Activated naive CD4-positive, alpha-beta T cell treated with anti-CD3 and anti-CD28 coated beads, Interleukin-2, amount 10 ng/mL, durations not matched to agents 7 days and 5 days (primary cell): ENCODE data around the gene AKR1B1.

Experiments used
- CTCF ChIA-PET: fragments of 350-600 bp; sonication (Branson Sonifier 250); formaldehyde crosslinking; loops from one replicate; lab custom pipeline; 2021; ENCODE audit warnings: antibody characterized with exemption; lab: Charles Lee
- DNase-seq: peaks from one replicate; pipeline ENCODE4 v3.0.0-alpha.2; 2020
- H3K27ac Mint-ChIP-seq: one replicate; pipeline ENCODE4 v1.8.0; 2021; ENCODE audit warnings: mild to moderate bottlenecking, moderate library complexity, mixed read lengths
- H3K27me3 Mint-ChIP-seq: one replicate; pipeline ENCODE4 v1.8.0; 2021; ENCODE audit warnings: mild to moderate bottlenecking, mixed read lengths
- H3K36me3 Mint-ChIP-seq: one replicate; pipeline ENCODE4 v1.8.0; 2021; ENCODE audit warnings: mixed read lengths
- H3K4me1 Mint-ChIP-seq: one replicate; pipeline ENCODE4 v1.8.0; 2021; ENCODE audit warnings: mixed read lengths
- H3K4me3 Mint-ChIP-seq: one replicate; pipeline ENCODE4 v1.8.0; 2021; ENCODE audit warnings: mild to moderate bottlenecking, moderate library complexity, mixed read lengths
- H3K9me3 Mint-ChIP-seq: one replicate; pipeline ENCODE4 v1.8.0; 2021; ENCODE audit warnings: mixed read lengths

Gene AKR1B1

DNA sequence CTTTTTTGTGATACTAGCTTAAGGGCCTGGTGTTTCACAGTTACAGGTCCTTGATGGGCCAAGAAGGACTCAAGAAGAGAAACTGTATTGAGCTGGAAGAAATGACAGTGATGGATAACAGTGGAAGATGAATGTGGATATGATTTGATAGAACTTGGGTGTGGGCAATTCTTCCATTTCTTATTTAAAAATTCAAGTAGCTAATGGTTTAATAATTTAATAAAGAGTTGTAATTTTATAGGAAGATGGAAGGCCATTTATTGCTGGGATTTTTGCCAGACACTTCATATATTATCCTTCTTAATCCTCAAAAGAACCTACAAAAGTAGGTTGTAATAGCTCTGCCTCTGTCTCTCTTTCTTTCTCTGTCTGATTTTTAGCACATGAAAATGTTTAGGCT, 21.3 kb upstream of the AKR1B1 start:
- DNase-seq: no peak
- Mint-ChIP-seq H3K4me3 (no peak overlapping the region), H3K4me1 (no peaks in the 10 kb centered on the region), H3K27ac (no peak overlapping the region), H3K27me3 (no peaks in the 10 kb centered on the region), H3K9me3 (no peaks in the 10 kb centered on the region), H3K36me3 (no peaks in the 10 kb centered on the region)
- CTCF ChIA-PET: interaction anchor here (1.3 to 2.7 kb wide), 3 partner anchors 34 to 123 kb away, joined by 3 to 12 read pairs (median 4); no protein-coding TSS in a partner anchor

- Mint-ChIP-seq H3K4me3 (no peak overlapping the region), H3K36me3 (no peaks in the 10 kb centered on the region), H3K27ac (no peak overlapping the region), H3K9me3 (no peaks in the 10 kb centered on the region), H3K27me3 (no peaks in the 10 kb centered on the region), H3K4me1 (no peaks in the 10 kb centered on the region)
- CTCF ChIA-PET: interaction anchor here (2.7 kb wide), 1 partner anchor 46 kb away, joined by 12 read pairs; no protein-coding TSS in a partner anchor
- no peak for DNase-seq
Measured at GRCh38 chr7:134478707-134479106, 19.8 kb upstream of the AKR1B1 start.

GRCh38 chr7:134477954-134478353, 19.1 kb upstream of the AKR1B1 start:
- Mint-ChIP-seq H3K36me3 (no peaks in the 10 kb centered on the region), H3K9me3 (no peaks in the 10 kb centered on the region), H3K27ac (no peak overlapping the region), H3K4me1 (no peaks in the 10 kb centered on the region), H3K4me3 (no peak overlapping the region), H3K27me3 (no peaks in the 10 kb centered on the region)
- no peak for DNase-seq
- CTCF ChIA-PET: interaction anchor here (0.8 to 1.1 kb wide), 3 partner anchors 15 to 48 kb away, joined by 3 to 4 read pairs (median 3); no protein-coding TSS in a partner anchor

DNA sequence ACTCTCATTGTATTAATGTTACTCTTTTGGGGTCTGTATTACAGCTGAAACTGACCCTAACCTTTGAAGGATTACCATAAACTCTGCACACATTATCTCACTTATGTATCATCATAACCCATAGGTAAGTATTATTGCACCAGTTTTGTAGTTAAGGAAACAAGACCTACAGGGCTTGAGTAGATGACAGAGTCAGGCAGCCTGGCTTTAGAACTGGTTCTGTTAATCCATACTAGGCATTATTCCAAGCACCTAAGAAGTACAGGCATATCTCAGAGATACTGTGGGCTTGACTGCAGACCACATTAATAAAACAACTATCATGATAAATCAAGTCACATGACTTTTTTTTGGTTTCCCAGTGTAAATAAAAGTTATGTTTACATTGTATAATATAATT, 17.1 kb upstream of the AKR1B1 start:
- Mint-ChIP-seq H3K27ac (no peak overlapping the region), H3K9me3 (no peaks in the 10 kb centered on the region), H3K4me1 (no peaks in the 10 kb centered on the region), H3K4me3 (no peak overlapping the region), H3K36me3 (no peaks in the 10 kb centered on the region), H3K27me3 (no peaks in the 10 kb centered on the region)
- CTCF ChIA-PET: no interaction called here
- DNase-seq: no peak

- Mint-ChIP-seq H3K9me3 (no peaks in the 10 kb centered on the region), H3K4me3 (no peak overlapping the region), H3K27me3 (no peaks in the 10 kb centered on the region), H3K27ac (no peak overlapping the region), H3K4me1 (no peaks in the 10 kb centered on the region), H3K36me3 (no peaks in the 10 kb centered on the region)
- CTCF ChIA-PET: interaction anchor here (0.9 to 1.3 kb wide), 2 partner anchors 35 to 39 kb away, joined by 3 read pairs; no protein-coding TSS in a partner anchor
- DNase-seq: no peak
Measured at GRCh38 chr7:134474828-134475227, 15.9 kb upstream of the AKR1B1 start.

DNA sequence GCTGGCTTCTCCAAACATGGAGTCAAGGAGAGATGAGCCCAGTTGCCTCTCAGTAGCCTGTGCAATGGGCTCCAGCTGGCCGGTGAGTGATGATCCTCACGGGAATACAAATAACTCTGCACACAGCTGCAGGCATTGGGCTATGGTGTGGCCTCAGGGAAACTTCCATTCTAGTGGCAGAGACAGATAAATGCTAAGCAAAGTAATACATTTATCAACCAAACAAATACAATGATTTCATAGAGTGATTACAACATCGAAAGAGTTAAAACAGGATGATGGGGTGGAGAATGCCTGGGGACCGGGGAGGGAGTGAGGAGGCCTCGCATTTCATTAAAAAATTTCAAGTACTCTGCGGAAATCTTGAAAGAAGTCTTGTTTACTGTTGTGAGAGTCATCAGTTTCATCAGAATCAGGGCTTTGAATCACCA, 15.0 kb upstream of the AKR1B1 start:
- no peak for DNase-seq
- CTCF ChIA-PET: interaction anchor here (1.2 to 1.3 kb wide), 2 partner anchors 40 kb away, joined by 3 read pairs; no protein-coding TSS in a partner anchor
- H3K36me3 Mint-ChIP-seq: no peaks in the 10 kb centered on the region
- no peak overlapping the region for H3K27ac Mint-ChIP-seq
- no peaks in the 10 kb centered on the region for H3K4me1 Mint-ChIP-seq
- H3K4me3 Mint-ChIP-seq: no peak overlapping the region
- no peaks in the 10 kb centered on the region for H3K9me3 Mint-ChIP-seq
- H3K27me3 Mint-ChIP-seq: no peaks in the 10 kb centered on the region

DNA sequence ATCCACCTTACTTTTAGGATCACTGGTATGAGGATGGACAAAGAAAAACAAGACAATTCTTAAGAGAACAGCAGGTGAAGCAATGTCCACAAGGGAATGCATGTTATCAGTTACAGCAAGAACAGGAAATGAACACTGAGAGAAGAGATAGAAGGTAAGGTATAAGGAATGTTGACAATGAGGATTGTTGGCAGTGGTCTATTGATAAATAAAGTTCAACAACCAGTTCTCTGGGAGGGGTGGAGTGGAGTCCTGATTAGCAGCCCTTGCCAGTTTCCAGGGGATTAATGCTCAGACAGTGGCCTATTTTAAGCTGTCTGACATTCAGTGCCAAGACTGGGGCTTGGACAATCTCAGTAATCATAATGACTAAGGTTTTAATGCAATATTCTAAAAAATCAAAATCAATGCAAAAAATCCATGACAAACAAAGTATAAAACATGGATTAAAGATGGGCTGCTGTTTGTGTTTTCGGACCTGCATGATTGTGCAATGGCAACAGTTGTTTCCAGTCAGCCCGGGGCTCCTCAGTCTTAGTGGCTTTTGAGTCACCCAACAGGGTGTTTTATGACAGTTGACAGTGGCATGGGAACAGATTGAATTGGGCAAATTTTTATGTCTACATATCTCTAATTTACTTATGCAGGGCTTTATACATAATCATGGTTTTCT, 13.8 kb upstream of the AKR1B1 start:
- Mint-ChIP-seq H3K4me1 (no peaks in the 10 kb centered on the region), H3K9me3 (no peaks in the 10 kb centered on the region), H3K27me3 (no peaks in the 10 kb centered on the region), H3K4me3 (no peak overlapping the region), H3K36me3 (no peaks in the 10 kb centered on the region), H3K27ac (no peak overlapping the region)
- CTCF ChIA-PET: interaction anchor here (1.2 kb wide), 1 partner anchor 41 kb away, joined by 3 read pairs; no protein-coding TSS in a partner anchor
- no peak for DNase-seq

GRCh38 chr7:134470864-134471263, 12.0 kb upstream of the AKR1B1 start:
- Mint-ChIP-seq H3K27ac (no peak overlapping the region), H3K4me1 (no peaks in the 10 kb centered on the region), H3K9me3 (no peaks in the 10 kb centered on the region), H3K27me3 (no peaks in the 10 kb centered on the region), H3K36me3 (no peaks in the 10 kb centered on the region), H3K4me3 (no peak overlapping the region)
- CTCF ChIA-PET: no interaction called here
- DNase-seq: no peak

- H3K36me3 Mint-ChIP-seq: peaks cover under 1% of the 10 kb centered on the region
- CTCF ChIA-PET: interaction anchor here (1.0 kb wide), 1 partner anchor 10 kb away, joined by 3 read pairs; the partner anchor contains the start of gene AKR1B1
- no peaks in the 10 kb centered on the region for H3K27me3 Mint-ChIP-seq
Measured at GRCh38 chr7:134469622-134470021, 10.7 kb upstream of the AKR1B1 start.

GRCh38 chr7:134468475-134468874, 9.6 kb upstream of the AKR1B1 start:
- peaks cover 15% of the 10 kb centered on the region for H3K9me3 Mint-ChIP-seq
- no peak overlapping the region for H3K4me3 Mint-ChIP-seq
- H3K27ac Mint-ChIP-seq: no peak overlapping the region
- H3K4me1 Mint-ChIP-seq: no peaks in the 10 kb centered on the region
- no peaks in the 10 kb centered on the region for H3K27me3 Mint-ChIP-seq
- H3K36me3 Mint-ChIP-seq: peaks cover 4% of the 10 kb centered on the region
- CTCF ChIA-PET: no interaction called here
- no peak for DNase-seq

More at GRCh38 chr7:134469622-134470021, 10.7 kb upstream of the AKR1B1 start:
- H3K27ac Mint-ChIP-seq: no peak overlapping the region
- DNase-seq: no peak
- peaks cover 8% of the 10 kb centered on the region for H3K9me3 Mint-ChIP-seq
- H3K4me1 Mint-ChIP-seq: no peaks in the 10 kb centered on the region
- H3K4me3 Mint-ChIP-seq: no peak overlapping the region

DNA sequence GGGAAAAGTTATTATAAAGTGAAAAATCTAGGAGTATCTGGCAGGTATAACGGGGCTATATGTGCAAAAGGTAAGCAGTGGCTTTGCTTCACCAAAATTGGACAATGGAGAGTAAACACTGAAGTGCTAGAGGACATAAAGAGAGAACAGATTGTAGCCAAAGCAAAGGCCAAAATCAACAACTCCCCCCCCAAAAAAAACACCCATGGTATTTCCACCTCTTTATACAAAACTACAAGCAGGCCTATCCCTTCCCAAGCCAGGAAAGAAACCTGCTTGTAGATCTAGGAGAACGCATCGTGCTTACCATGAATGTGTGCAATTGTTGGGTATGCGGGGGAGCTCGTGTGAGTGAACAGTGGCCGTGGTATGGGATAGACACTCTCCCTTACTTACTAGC, 9.2 kb upstream of the AKR1B1 start:
- Mint-ChIP-seq H3K4me1 (no peaks in the 10 kb centered on the region), H3K4me3 (no peak overlapping the region), H3K27me3 (no peaks in the 10 kb centered on the region), H3K36me3 (peaks cover 4% of the 10 kb centered on the region), H3K9me3 (peaks cover 15% of the 10 kb centered on the region), H3K27ac (no peak overlapping the region)
- no peak for DNase-seq
- CTCF ChIA-PET: no interaction called here

GRCh38 chr7:134465491-134465890, 6.6 kb upstream of the AKR1B1 start:
- DNase-seq: no peak
- Mint-ChIP-seq H3K4me3 (no peak overlapping the region), H3K36me3 (peaks cover 6% of the 10 kb centered on the region), H3K9me3 (peaks cover 17% of the 10 kb centered on the region), H3K27ac (no peak overlapping the region), H3K4me1 (no peaks in the 10 kb centered on the region), H3K27me3 (peaks cover 3% of the 10 kb centered on the region)
- CTCF ChIA-PET: no interaction called here

DNA sequence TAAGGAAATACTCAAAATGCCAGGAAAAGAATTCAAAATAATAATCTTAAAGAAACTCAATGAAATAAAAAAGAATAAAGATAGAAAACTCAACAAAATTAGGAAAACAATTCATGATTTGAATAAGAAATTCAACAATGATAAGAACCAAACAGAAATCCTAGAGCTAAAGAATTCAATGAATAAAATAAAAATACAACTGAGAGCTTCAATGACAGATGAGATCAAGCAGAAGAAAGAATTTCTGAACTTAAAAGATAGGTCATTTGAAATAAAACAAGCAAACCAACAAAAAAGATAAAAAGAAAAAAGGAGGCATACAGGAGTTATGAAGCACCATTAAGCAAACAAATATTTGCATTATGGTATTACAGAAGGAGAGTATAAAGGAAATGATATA, 5.6 kb upstream of the AKR1B1 start:
- CTCF ChIA-PET: no interaction called here
- H3K36me3 Mint-ChIP-seq: peaks cover 6% of the 10 kb centered on the region
- no peak overlapping the region for H3K4me3 Mint-ChIP-seq
- H3K9me3 Mint-ChIP-seq: peaks cover 17% of the 10 kb centered on the region
- H3K4me1 Mint-ChIP-seq: peaks cover 8% of the 10 kb centered on the region
- H3K27me3 Mint-ChIP-seq: peaks cover 3% of the 10 kb centered on the region
- no peak overlapping the region for H3K27ac Mint-ChIP-seq
- no peak for DNase-seq

DNA sequence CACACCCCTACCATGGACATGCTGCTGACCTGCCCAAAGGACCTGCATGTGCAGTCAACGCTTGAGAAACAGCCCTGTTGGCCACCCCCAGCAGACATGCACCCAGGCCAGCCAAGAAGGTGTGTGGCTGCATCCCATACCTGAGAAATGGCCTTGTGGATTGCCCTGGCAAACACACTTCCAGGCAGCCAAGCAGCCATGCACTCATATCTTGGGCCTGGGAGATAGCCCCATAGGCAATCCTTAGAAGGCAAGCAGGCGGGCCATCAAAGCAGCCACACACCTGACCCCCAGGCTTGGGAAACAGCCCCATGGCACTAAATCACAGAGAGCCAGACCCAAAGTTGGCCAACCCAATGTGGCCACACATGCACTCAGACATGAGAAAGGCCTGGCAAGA, 4.9 kb upstream of the AKR1B1 start:
- peaks cover 3% of the 10 kb centered on the region for H3K27me3 Mint-ChIP-seq
- peaks cover 17% of the 10 kb centered on the region for H3K9me3 Mint-ChIP-seq
- no peak overlapping the region for H3K27ac Mint-ChIP-seq
- CTCF ChIA-PET: interaction anchor here (1.2 kb wide), 1 partner anchor 14 kb away, joined by 3 read pairs; no protein-coding TSS in a partner anchor
- no peak for DNase-seq
- H3K4me3 Mint-ChIP-seq: no peak overlapping the region
- H3K36me3 Mint-ChIP-seq: peaks cover 6% of the 10 kb centered on the region
- H3K4me1 Mint-ChIP-seq: peaks cover 13% of the 10 kb centered on the region
